GM12873 (cell line): ENCODE measurements around the gene NF1.

Experiments used
- TF ChIP-seq, protein P1 (sequence below): IDR thresholded peaks from 2 replicates; pipeline ENCODE4 v1.5.1; 2012; ENCODE audit warnings: low read depth, mild to moderate bottlenecking, moderate library complexity, low read length, control low read depth; ENCODE audit not compliant: insufficient read depth; ENCODE audit errors: missing control alignments

NF1 gene

DNA sequence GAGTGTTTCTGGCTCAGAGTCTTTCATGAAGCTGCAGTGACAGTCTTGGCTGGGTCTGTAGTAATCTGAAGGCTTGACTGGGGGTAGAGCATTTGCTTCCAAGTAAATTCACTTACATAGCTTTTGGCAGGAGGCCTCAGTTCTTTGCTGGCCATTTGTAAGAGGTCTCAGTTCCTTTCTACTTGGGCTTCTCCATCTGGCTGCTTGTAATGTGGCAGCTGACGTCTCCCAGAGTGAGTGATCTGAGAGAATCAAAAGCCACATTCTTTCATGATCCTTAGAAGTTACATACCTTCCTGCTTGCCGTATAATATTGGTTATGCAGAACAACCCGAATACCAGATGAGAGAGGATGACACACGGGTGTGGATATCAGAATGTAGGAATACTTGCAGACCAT is 39.8 kb downstream of the NF1 start:
- TF ChIP-seq, protein P1, sequence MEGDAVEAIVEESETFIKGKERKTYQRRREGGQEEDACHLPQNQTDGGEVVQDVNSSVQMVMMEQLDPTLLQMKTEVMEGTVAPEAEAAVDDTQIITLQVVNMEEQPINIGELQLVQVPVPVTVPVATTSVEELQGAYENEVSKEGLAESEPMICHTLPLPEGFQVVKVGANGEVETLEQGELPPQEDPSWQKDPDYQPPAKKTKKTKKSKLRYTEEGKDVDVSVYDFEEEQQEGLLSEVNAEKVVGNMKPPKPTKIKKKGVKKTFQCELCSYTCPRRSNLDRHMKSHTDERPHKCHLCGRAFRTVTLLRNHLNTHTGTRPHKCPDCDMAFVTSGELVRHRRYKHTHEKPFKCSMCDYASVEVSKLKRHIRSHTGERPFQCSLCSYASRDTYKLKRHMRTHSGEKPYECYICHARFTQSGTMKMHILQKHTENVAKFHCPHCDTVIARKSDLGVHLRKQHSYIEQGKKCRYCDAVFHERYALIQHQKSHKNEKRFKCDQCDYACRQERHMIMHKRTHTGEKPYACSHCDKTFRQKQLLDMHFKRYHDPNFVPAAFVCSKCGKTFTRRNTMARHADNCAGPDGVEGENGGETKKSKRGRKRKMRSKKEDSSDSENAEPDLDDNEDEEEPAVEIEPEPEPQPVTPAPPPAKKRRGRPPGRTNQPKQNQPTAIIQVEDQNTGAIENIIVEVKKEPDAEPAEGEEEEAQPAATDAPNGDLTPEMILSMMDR = no peak

DNA sequence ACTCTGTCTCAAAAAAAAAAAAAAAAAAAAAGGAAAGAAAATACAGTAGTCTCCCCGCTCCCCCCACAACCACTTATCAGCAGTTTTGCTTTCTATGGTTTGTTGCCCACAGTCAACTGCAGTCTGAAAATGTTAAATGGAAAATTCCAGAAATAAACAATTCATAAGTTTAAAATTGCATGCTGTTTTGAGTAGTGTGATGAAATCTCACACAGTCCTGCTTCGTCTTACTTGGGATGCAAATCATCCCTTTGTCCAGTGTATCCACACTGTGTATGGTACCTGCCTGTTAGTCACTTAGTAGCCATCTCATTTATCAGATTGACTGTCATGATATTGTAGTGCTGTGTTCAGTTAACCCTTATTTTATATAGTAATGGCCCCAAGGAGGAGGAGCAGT is 41.5 kb downstream of the NF1 start:
- TF ChIP-seq, protein P1 = no peak

DNA sequence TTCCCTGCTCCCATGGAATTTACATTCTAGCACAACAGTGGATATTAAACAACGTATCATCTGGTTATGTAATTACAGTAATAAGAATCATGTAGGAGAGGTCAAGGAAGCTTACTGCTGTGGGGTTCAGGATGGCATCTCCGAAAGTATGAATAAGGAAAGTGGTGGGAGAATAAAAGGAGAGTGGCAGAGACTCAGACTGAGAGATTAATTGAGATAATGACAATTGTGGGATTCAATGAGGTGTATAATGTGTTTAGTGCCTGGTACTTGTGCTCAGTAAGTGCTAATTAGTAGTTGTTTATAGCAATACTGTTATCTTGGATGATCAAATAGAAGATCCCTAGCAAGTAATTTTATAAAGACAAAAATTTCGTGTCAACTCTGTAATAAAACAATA is 45.3 kb downstream of the NF1 start:
- TF ChIP-seq, protein P1 = no peak

DNA sequence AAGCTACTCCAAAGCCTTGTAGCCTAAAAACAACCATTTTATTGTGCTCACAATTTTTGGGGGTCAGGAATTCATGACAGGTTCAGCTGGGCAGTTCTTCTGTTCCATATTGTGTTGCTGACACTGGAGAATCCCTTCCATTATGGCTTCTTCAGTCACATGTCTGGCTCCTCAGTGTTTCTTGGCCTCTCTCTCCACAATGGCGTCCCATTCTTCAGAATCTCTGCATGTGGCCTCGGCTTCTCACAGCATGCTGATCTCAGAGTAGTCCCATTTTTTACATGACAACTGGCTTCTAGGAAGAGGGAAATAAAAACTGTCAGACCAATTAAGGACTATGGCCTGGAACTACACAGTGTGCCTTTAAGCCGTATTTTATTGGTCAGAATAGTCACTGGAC is 49.7 kb downstream of the NF1 start:
- TF ChIP-seq, protein P1 = no peak

DNA sequence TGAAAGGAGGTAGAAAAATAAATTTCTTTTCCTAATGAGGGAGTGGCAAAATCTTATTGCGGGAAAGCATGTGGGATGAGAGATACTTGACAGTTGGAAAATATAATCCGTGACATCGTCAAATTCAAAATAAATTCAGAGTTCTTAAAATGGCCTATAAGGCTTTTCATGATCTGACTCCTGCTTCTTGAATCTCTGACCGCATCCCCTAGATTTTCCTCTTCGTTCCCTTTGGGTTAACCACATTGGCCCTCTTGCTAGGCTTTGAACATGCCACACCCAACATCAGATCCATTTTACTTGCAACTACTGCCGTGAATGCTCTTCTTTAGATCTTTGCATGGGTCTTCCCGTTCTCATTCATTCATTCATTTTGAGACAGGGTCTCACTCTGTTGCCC is 50.1 kb downstream of the NF1 start:
- TF ChIP-seq, protein P1 = no peak

DNA sequence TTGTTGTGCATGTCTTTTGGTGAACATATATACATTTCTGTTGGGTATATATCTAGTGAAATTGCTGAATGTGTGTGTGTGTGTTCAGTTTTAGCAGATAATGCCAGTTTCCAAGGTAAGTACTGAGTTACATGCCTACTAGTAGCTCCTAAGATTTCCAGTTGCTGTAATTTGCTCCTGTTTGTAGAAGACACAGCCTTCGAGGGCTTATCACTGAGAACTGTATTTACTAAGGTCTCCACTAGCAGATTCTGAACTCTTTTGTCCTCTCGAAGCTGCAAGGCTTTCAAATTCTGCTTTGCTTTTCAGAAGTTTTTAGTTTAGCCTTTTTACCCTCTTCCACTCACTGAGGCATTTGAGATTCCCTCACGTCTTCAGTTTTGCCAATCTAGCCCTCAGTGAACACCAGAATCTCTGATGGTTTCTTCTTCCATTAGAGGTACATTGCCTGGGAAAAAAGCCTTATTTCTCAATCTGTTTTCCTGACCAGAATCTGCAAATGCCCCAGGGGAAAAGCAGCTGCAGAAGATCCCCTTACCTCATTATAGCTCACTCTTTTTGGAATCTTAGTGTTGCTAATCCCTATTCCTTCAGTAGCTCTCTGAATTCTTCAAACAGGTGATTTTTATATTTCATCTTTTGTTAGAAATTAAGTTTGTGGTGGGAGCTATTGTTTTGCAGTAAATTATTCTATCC is 52.9 kb downstream of the NF1 start:
- TF ChIP-seq, protein P1 = no peak

DNA sequence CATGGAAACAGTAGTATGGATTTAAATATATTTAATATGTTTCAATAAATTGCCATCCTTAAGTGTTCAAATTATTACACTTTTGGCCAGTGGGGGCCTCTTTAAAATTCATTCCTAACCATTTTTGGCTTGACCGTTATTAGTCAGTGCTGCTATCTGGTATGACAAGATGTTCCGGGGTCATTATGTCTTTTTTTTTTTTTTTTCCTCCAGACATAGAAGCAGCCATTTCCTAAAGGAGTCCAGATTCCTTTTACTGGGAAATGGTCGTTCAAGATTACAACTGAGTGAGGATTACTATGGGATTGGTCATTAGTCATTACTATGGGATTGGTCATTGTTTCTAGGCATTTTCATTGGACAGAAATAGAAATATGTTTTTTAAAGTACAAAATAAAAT is 53.4 kb downstream of the NF1 start:
- TF ChIP-seq, protein P1 = no peak
